GM20000 (cell line): Measurements from ENCODE around the gene SSUH2.

Experiments
- DNase-seq: peaks from one replicate; pipeline ENCODE4 v3.0.0; 2012; ENCODE audit warnings: low spot score
- TF ChIP-seq, protein P1 (sequence below): IDR thresholded peaks from 2 replicates; pipeline ENCODE4 v1.5.1; 2012; ENCODE audit warnings: mild to moderate bottlenecking, control low read depth; ENCODE audit errors: extremely low read depth, missing control alignments

Gene SSUH2

DNA sequence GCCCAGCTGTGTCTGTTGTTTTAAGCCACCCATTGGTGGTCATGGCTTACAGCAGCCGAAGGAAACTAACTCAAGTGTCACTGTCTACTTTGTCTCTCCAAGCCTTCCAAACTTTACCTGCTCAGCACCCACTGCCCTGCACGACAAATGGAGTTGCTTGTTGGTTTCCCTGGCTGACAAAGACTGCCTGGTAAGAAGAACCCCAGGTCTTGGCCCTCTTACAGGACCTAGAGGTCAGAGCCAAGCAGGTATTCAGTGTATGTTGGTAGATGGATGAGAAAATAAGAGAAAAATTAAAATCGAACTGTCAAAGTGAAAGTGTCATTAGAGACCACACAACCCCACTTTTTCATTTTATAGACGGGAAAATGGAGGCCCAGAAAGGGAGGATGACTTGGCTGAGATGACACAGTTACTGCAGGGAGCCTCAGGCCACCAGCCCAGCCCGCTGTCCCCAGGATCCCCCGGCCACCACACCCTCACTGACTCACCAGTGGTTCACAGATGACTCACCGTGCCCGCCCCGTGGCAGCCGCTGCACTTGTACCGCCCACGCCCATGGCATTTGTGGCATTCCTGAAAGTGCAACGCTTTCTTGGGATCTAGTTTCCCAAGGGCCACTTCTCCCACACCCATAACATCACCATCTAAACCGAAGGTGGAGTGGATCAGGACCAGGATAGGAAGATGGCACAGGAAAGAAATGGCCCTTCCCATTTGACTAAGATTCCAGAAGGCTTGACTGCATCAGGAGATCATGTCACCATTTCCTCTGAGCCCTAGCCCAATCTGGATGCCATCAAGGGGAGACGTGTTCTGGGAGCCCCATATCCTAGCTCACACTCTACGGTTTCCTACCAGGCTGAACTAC lies 15.2 kb downstream of the SSUH2 start:
- DNase-seq: peak; percentile 77
- TF ChIP-seq, protein P1, sequence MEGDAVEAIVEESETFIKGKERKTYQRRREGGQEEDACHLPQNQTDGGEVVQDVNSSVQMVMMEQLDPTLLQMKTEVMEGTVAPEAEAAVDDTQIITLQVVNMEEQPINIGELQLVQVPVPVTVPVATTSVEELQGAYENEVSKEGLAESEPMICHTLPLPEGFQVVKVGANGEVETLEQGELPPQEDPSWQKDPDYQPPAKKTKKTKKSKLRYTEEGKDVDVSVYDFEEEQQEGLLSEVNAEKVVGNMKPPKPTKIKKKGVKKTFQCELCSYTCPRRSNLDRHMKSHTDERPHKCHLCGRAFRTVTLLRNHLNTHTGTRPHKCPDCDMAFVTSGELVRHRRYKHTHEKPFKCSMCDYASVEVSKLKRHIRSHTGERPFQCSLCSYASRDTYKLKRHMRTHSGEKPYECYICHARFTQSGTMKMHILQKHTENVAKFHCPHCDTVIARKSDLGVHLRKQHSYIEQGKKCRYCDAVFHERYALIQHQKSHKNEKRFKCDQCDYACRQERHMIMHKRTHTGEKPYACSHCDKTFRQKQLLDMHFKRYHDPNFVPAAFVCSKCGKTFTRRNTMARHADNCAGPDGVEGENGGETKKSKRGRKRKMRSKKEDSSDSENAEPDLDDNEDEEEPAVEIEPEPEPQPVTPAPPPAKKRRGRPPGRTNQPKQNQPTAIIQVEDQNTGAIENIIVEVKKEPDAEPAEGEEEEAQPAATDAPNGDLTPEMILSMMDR: no peak

DNA sequence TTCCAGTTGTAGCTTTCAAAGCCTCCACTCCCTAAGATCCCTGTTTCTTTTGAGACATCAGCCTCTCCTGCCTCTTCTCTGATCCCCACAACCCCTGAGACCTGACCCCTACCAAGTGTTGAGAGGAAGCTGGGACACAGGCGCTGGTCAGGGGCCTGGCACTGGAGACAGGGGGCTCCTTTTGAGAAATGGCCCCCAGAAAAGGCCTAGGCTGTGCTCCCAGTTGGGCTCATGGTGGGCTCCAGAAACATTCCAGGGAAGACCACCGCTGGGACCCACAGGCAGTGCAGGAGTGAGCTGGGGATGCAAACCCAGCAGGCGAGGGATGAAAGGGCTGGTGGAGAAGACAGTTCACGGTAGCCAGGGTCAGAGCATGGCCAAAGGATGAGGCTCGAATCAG lies 16.6 kb downstream of the SSUH2 start:
- DNase-seq: no peak
- TF ChIP-seq, protein P1: no peak

DNA sequence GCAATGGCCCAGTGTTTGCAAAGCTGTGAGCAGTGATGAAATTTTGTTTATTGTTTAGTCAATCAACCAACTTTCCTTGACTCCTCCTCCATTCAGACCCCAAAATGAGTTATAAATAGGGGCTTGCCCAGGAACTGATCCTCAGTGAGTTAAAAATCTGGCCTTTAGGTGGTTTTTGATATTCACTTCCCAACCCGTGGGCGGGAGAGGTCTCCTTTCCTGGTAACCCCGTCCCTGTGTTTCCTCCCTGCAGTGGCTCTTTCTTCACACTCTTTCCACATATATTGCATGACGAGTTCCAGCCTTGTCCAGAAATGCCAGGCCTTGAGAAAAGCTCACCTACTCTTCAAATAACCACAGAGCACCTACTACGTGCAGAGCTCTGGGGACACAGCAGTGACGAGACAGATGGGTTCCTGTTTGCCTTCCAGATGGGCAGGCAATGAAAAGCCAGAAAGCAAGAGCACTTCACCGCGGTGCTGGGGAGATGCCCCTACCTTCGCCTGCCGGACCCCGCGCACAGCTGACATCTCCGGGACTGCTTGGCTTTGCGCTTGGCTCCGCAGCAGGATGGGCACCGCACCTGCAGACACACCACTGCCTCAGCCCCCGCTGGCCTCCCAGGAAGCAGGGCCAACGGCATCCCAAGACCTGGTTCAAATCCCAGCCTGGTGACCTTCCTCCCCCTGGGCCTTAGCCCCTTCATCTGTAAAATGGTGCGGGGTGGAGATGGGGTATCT lies 17.2 kb downstream of the SSUH2 start:
- DNase-seq: no peak

DNA sequence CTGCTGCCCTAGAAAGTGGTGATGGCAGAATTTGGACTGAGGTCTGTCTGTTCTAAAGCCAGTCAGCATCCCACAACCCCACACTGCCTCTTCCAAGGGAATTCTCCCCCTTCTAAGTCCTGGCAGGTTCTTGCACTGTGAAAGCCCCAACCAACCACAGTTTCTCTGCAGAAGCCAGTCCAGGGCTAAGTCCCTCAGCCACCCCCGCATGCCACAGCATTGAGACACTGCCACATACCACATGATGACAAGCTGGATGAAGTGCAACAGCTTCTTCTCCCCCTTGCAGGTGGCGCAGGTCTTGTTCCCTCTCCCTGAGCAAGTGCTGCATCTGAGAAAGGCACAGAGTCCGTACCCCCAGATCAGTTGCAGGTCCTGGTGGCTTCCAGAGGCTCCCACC lies 18.6 kb downstream of the SSUH2 start:
- TF ChIP-seq, protein P1: no peak
- no peak for DNase-seq

More for the DNA sequence above, 17.2 kb downstream of the SSUH2 start:
- TF ChIP-seq, protein P1: no peak

DNA sequence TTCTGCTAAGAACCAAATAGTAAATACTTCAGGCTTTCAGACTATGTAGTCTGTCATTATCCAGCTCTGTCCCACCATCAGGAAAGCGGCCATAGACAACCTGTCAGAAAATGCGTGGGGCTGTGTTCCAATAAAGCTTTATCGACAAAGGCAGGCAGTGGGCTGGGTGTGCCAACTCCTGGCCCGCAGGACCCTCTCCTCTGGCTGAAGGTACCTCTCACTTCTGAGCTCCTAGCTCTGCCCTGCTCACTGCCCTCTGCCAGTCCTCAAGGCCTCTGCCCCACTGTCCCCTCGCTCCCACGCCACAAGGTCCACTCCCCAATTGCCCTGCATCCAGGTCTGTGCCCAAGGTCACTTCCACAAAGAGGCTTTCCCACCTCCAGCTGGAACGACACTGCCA lies 20.0 kb downstream of the SSUH2 start:
- TF ChIP-seq, protein P1: no peak
- DNase-seq: no peak

DNA sequence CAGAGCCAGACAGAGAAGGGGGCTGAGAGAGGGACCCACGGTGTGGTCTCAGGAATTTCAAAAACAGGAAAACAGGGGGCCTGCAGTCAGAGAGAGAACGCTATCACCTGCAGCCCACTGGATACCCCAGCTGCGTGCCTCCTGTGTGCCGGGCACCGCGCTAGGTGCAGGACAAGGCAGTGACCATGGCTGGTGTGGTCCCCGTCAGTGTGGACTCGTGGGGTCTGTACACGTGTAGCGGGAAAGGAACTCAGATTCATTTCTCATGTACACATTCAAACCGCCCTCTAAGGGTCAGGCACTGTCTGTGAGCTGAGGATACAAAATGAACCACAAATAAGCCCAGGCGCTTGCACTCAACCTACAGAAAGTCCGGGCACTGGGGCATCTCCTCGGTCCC lies 20.9 kb downstream of the SSUH2 start:
- no peak for DNase-seq
- TF ChIP-seq, protein P1: no peak
